OCI-LY1 (cell line): ENCODE results near the gene SP7.
A peak's percentile ranks its signal among the peaks of the same experiment; 100 is the strongest.

ENCODE experiments used
- H2AFZ ChIP-seq: fragments of 200-600 bp; sonication (generic), shearing (Covaris generic); 2 replicates; pipeline ENCODE4 v1.6.0; 2014; ENCODE audit warnings: antibody characterized with exemption, mild to moderate bottlenecking, low read length
- H3F3A ChIP-seq: fragments of 200-600 bp; sonication (generic), shearing (Covaris generic); 2 replicates; pipeline ENCODE4 v1.6.0; 2014; ENCODE audit warnings: mild to moderate bottlenecking, antibody characterized with exemption, low read length, moderate library complexity; ENCODE audit not compliant: insufficient read depth
- H3K27ac ChIP-seq: fragments of 200-600 bp; sonication (generic); 2 replicates; pipeline ENCODE4 v1.5.1; 2014; ENCODE audit warnings: low read length, mixed run types, mild to moderate bottlenecking, low read depth; ENCODE audit not compliant: poor library complexity, severe bottlenecking
- H3K27me3 ChIP-seq: fragments of 200-600 bp; sonication (generic); 2 replicates; pipeline ENCODE4 v1.6.0; 2014; ENCODE audit warnings: antibody characterized with exemption, mild to moderate bottlenecking, low read length, moderate library complexity; ENCODE audit not compliant: insufficient read depth
- H3K36me3 ChIP-seq: fragments of 200-600 bp; sonication (generic); 2 replicates; pipeline ENCODE4 v1.6.1; 2014; ENCODE audit warnings: mild to moderate bottlenecking, antibody characterized with exemption, low read length, moderate library complexity, mixed read lengths; ENCODE audit not compliant: insufficient read depth
- H3K4me1 ChIP-seq: fragments of 200-600 bp; sonication (generic); 2 replicates; pipeline ENCODE4 v1.5.1; 2014; ENCODE audit warnings: mild to moderate bottlenecking, low read length, moderate library complexity; ENCODE audit not compliant: insufficient read depth, severe bottlenecking
- H3K4me2 ChIP-seq: fragments of 200-600 bp; sonication (generic), shearing (Covaris generic); 2 replicates; pipeline ENCODE4 v1.6.1; 2014; ENCODE audit warnings: low read length
- H3K4me3 ChIP-seq: fragments of 200-600 bp; sonication (generic); 2 replicates; pipeline ENCODE4 v1.5.1; 2014; ENCODE audit warnings: low read length, low read depth, mild to moderate bottlenecking, mixed read lengths; ENCODE audit not compliant: poor library complexity, severe bottlenecking
- H3K79me2 ChIP-seq: fragments of 200-600 bp; shearing (Covaris generic); 2 replicates; pipeline ENCODE4 v1.6.1; 2016; ENCODE audit warnings: mixed run types, low read length, mixed read lengths; ENCODE audit not compliant: insufficient read depth
- H3K9ac ChIP-seq: fragments of 200-600 bp; sonication (generic), shearing (Covaris generic); 2 replicates; pipeline ENCODE4 v1.6.1; 2014; ENCODE audit warnings: mild to moderate bottlenecking, low read length, mixed read lengths
- H3K9me2 ChIP-seq: fragments of 200-600 bp; sonication (generic), shearing (Covaris generic); 2 replicates; pipeline ENCODE4 v1.6.1; 2014; ENCODE audit warnings: low read depth, mild to moderate bottlenecking, low read length, mixed read lengths
- H3K9me3 ChIP-seq: fragments of 200-600 bp; shearing (Covaris generic); 2 replicates; pipeline ENCODE4 v1.6.1; 2014; ENCODE audit warnings: low read length, mixed read lengths
- H4K20me1 ChIP-seq: fragments of 200-600 bp; sonication (generic), shearing (Covaris generic); 2 replicates; pipeline ENCODE4 v1.6.0; 2016; ENCODE audit warnings: mild to moderate bottlenecking, low read length; ENCODE audit not compliant: insufficient read depth
- EZH2 ChIP-seq: fragments of 200-600 bp; sonication (generic), shearing (Covaris generic); IDR thresholded peaks from 2 replicates; pipeline ENCODE4 v1.8.0; 2017; ENCODE audit warnings: borderline replicate concordance, mixed run types, mild to moderate bottlenecking, antibody characterized with exemption, low read length, moderate library complexity, mixed read lengths
- TF ChIP-seq, protein P1 (sequence below): fragments of 200-600 bp; sonication (generic), shearing (Covaris generic); IDR thresholded peaks from 2 replicates; pipeline ENCODE4 v1.5.1; 2017; ENCODE audit warnings: mild to moderate bottlenecking, antibody characterized with exemption, low read length, moderate library complexity, mixed read lengths

SP7 gene

DNA sequence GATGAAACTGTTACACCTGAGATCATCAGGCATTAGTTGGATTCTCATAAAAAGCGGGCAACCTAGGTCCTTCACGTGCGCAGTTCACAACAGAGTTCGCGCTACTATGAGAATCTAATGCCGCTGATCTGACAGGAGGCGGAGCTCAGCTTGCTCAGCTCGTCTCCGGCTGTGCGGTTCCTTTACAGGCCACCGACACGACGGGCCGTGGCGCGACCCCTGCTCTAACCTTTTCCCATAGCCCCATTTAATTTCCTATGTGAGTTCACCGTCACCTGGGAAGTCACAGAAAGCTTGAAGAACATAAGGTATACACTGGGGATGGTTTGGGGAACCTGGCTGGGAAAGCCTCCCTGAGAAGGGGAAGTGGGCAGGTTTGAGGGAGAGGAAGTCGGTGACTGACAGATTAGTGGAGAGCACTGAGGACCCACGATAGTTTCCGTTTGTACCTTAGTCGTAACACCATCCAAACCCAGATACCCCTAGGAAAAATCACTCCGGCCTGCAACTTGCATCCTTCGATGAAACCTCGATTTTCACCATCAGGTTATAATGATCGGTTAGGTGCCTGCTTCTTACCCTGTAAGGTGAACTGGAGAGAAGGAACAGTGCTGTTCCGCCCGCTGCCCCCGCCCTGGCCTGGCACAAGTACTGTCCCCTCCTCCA is 11.9 kb downstream of the SP7 start:
- 0 out of 2 replicates have a peak overlapping the region, but pooled peaks have one; percentile 0 for H2AFZ ChIP-seq
- no peaks in the 10 kb centered on the region for H4K20me1 ChIP-seq
- peaks cover 44% of the 10 kb centered on the region for H3K4me1 ChIP-seq
- H3K9ac ChIP-seq, result peak overlapping the region; percentile 83
- peaks cover 6% of the 10 kb centered on the region; the same call in 1 of the 2 replicates for H3K36me3 ChIP-seq
- TF ChIP-seq, protein P1, sequence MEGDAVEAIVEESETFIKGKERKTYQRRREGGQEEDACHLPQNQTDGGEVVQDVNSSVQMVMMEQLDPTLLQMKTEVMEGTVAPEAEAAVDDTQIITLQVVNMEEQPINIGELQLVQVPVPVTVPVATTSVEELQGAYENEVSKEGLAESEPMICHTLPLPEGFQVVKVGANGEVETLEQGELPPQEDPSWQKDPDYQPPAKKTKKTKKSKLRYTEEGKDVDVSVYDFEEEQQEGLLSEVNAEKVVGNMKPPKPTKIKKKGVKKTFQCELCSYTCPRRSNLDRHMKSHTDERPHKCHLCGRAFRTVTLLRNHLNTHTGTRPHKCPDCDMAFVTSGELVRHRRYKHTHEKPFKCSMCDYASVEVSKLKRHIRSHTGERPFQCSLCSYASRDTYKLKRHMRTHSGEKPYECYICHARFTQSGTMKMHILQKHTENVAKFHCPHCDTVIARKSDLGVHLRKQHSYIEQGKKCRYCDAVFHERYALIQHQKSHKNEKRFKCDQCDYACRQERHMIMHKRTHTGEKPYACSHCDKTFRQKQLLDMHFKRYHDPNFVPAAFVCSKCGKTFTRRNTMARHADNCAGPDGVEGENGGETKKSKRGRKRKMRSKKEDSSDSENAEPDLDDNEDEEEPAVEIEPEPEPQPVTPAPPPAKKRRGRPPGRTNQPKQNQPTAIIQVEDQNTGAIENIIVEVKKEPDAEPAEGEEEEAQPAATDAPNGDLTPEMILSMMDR, result no peak
- TF ChIP-seq EZH2, result no peak
- H3K79me2 ChIP-seq, result no peaks in the 10 kb centered on the region
- H3K27ac ChIP-seq, result peak overlapping the region; percentile 87
- H3K4me2 ChIP-seq, result peak overlapping the region; percentile 93
- H3K4me3 ChIP-seq, result peak overlapping the region; percentile 67
- no peaks in the 10 kb centered on the region; the same call in 1 of the 2 replicates for H3F3A ChIP-seq
- H3K9me3 ChIP-seq, result no peaks in the 10 kb centered on the region
- no peaks in the 10 kb centered on the region for H3K27me3 ChIP-seq
- no peaks in the 10 kb centered on the region for H3K9me2 ChIP-seq

DNA sequence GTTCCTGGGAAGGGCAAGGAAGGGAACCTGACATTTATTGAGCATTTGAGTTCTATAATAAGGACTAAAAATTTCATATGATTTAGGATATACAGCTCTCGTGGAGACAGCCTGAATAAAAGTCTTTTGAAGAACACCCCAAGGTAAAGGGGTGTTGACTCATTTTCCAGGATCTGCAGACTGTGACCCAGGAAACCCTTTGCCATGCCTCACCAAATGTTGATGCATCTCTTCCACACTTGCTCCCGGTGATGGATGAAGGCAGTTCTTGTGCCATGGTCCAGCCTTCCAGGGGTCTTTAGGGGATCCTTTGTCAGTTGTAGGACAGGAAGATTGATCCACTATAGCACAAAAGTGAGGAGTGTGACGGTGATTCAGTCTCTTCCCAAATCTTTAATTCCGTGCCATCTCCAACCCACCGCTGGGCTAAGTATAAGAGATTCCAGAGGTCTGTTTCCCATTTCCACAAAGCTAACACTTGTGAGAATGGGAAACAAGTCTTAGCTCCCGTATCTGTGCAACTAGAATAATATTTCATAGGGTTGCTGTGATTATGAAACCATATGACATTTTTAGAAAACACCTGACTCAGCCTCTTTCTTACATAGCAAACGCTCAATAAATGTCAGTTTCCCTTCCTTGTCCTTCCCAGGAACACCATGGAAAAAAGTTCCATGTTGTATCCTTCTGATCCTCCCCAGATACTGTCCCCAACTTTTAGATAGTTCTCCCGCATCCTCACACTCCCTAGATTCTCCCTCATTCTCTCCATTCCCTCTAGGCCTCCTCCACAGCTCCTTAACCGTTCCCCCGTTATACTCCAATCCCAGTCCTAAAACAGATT is 15.6 kb downstream of the SP7 start:
- H3K4me2 ChIP-seq, result peak overlapping the region; percentile 79
- H3K9me2 ChIP-seq, result no peaks in the 10 kb centered on the region
- H2AFZ ChIP-seq, result no peak overlapping the region
- H3K79me2 ChIP-seq, result no peaks in the 10 kb centered on the region
- H3K9ac ChIP-seq, result peak overlapping the region; percentile 91
- peak overlapping the region; percentile 94 for H3K27ac ChIP-seq
- H3F3A ChIP-seq, result no peaks in the 10 kb centered on the region; the same call in 1 of the 2 replicates
- H3K4me3 ChIP-seq, result peak overlapping the region; percentile 83
- TF ChIP-seq EZH2, result no peak
- TF ChIP-seq, protein P1, result no peak
- no peaks in the 10 kb centered on the region for H4K20me1 ChIP-seq
- no peaks in the 10 kb centered on the region for H3K27me3 ChIP-seq
- no peaks in the 10 kb centered on the region for H3K9me3 ChIP-seq
- peaks cover 38% of the 10 kb centered on the region for H3K4me1 ChIP-seq
- H3K36me3 ChIP-seq, result peaks cover 30% of the 10 kb centered on the region

DNA sequence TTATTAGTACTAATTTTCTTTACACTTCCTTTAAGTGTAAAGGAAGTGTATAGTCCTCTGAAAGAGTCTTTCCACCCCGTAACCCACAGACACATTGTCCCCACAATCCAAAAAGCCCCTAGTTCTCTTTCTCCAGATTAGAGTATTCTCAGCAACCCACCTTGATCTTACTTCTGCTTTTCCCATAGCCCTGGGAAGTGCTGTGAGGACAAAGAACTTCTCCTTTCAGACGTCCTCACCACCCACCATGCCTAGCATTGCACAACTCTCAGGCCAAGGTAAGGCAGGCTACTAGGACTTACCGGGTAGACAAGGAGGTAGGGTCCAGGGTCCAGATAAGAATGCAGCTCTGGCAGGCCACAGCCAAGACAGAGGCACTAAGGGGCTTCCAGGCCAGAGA is 22.2 kb downstream of the SP7 start:
- Histone ChIP-seq H3K79me2 (no peaks in the 10 kb centered on the region), H3F3A (no peaks in the 10 kb centered on the region), H3K9ac (no peak overlapping the region), H3K36me3 (peaks cover 40% of the 10 kb centered on the region), H2AFZ (no peak overlapping the region), H3K4me1 (no peaks in the 10 kb centered on the region), H3K9me3 (no peaks in the 10 kb centered on the region), H4K20me1 (no peaks in the 10 kb centered on the region), H3K9me2 (no peaks in the 10 kb centered on the region), H3K4me3 (no peak overlapping the region), H3K27me3 (no peaks in the 10 kb centered on the region), H3K4me2 (no peak overlapping the region), H3K27ac (no peak overlapping the region)
- TF ChIP-seq, protein P1, result no peak
- no peak for TF ChIP-seq EZH2
